ENCODE data around the gene HTR3E.

Gene HTR3E

DNA sequence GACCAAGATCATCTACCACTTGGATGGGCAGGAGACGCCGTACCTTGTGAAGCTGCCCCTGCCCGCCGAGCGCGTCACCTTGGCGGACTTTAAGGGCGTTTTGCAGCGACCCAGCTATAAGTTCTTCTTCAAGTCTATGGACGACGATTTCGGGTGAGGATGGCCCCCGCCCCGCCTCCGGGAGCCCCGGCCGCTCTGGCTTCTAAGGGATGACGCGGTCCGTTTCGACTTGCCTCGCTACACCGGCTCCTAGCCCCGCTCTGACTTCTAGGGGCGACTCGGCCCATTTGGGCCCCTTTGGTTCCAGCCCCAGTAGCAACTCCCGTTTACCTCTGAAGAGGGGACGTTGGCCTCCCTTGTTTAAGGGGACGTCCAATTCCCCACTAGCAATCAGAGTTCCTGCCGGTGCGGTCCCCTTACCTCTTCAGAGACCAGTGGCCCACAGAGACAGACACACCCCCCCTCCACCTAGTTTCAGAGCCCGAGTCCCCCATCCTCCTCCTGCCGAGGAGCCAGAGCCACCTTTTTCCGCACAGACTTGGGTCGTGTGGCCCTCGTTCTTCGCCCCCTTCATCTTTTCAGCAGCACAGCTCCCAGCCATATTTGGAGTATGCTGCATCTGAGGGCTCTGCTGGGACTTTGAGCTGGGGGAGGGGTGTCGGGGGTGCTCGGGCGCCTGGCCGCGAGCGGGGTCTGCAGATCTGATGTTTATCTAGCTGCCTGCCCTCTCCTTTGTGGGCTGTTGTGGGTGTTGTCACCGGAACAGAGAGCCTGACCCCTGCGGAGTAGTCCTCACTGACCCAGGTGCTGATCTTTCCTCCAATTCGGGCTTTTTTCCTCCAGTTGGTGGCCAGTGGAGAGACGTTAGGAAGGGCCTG, 59.0 kb downstream of the HTR3E start:
- DNase-seq (ENCODE audit: low read depth): peak; percentile 39

DNA sequence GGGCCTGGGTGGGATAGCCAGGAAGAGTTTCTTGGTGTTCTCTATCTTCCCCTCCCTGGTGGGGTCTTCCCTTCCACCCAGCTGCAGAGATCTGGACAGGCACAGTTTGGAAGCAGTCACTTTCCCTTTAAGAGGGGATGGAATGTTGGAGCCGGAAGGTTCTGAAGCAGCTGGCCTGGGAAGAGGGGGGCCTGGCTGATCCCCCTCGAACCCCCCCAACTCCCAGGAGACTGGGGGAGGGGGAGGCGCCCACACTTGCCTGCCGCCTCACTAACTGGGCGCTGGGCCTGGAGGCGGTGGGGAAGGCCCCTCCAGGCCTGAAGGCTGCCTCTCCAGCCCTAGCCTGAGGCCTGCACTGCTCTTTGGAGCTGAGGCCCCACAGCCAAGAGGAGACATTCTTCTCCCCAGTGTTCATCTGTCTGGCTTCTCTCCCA, 59.7 kb downstream of the HTR3E start:
- no peak for DNase-seq (ENCODE audit: low read depth)
